Loucy (cell line): ENCODE results near the gene PTPRN2.

Experiments used
- H2AFZ ChIP-seq: fragments of 200-600 bp; sonication (generic); 2 replicates; pipeline ENCODE4 v1.6.0; 2016; ENCODE audit warnings: antibody characterized with exemption, mild to moderate bottlenecking, low read length, moderate library complexity
- H3F3A ChIP-seq: fragments of 200-600 bp; 2 replicates; pipeline ENCODE4 v1.6.0; 2016; ENCODE audit warnings: antibody characterized with exemption, low read depth, mild to moderate bottlenecking
- H3K27me3 ChIP-seq: fragments of 200-600 bp; sonication (generic); 2 replicates; pipeline ENCODE4 v1.6.1; 2014; ENCODE audit warnings: low read length, mild to moderate bottlenecking; ENCODE audit not compliant: insufficient read depth, poor library complexity, severe bottlenecking
- H3K36me3 ChIP-seq: fragments of 200-600 bp; sonication (generic); 2 replicates; pipeline ENCODE4 v1.6.1; 2016; ENCODE audit warnings: low read length; ENCODE audit not compliant: insufficient read depth
- H3K4me1 ChIP-seq: fragments of 200-600 bp; sonication (generic); 2 replicates; pipeline ENCODE4 v1.5.1; 2014; ENCODE audit warnings: low read length, mild to moderate bottlenecking; ENCODE audit not compliant: insufficient read depth, poor library complexity, severe bottlenecking
- H3K4me2 ChIP-seq: fragments of 200-600 bp; sonication (generic); 2 replicates; pipeline ENCODE4 v1.6.0; 2014; ENCODE audit warnings: antibody characterized with exemption, low read length, low read depth, mild to moderate bottlenecking; ENCODE audit not compliant: poor library complexity, severe bottlenecking
- H3K4me3 ChIP-seq: fragments of 200-600 bp; sonication (generic); 2 replicates; pipeline ENCODE4 v1.5.1; 2014; ENCODE audit warnings: low read length, mild to moderate bottlenecking, mixed read lengths; ENCODE audit not compliant: poor library complexity, severe bottlenecking
- H3K79me2 ChIP-seq: fragments of 200-600 bp; sonication (generic); 2 replicates; pipeline ENCODE4 v1.6.1; 2014; ENCODE audit warnings: low read length; ENCODE audit not compliant: insufficient read depth
- H3K9ac ChIP-seq: fragments of 200-600 bp; sonication (generic); 2 replicates; pipeline ENCODE4 v1.6.0; 2014; ENCODE audit warnings: mild to moderate bottlenecking, low read depth, low read length, moderate library complexity; ENCODE audit not compliant: poor library complexity, severe bottlenecking
- H3K9me2 ChIP-seq: fragments of 200-600 bp; sonication (generic); replicated peaks from 2 replicates; pipeline ENCODE4 v1.6.1; 2016; ENCODE audit warnings: low read depth, low read length, mixed read lengths
- H3K9me3 ChIP-seq: fragments of 200-600 bp; sonication (generic); 2 replicates; pipeline ENCODE4 v1.6.1; 2014; ENCODE audit warnings: mild to moderate bottlenecking, antibody characterized with exemption, low read length, low read depth; ENCODE audit not compliant: insufficient read depth
- H4K20me1 ChIP-seq: fragments of 200-600 bp; sonication (generic); 2 replicates; pipeline ENCODE4 v1.6.0; 2014; ENCODE audit warnings: antibody characterized with exemption, low read length, mild to moderate bottlenecking; ENCODE audit not compliant: insufficient read depth, poor library complexity, severe bottlenecking
- CTCF ChIP-seq: fragments of 200-600 bp; sonication (generic); conservative IDR thresholded peaks from 2 replicates; pipeline ENCODE4 v1.5.1; 2014; ENCODE audit warnings: mild to moderate bottlenecking, antibody characterized with exemption, low read length
- EZH2phosphoT487 ChIP-seq: fragments of 200-600 bp; IDR thresholded peaks from 2 replicates; pipeline ENCODE4 v1.6.1; 2018; ENCODE audit warnings: antibody characterized with exemption, mild to moderate bottlenecking, moderate library complexity, borderline replicate concordance

PTPRN2 gene

GRCh38 chr7:158596309-158596708 lies 8.7 kb upstream of the PTPRN2 start:
- no peak overlapping the region for H3K4me3 ChIP-seq
- no peaks in the 10 kb centered on the region for H3K4me1 ChIP-seq
- no peaks in the 10 kb centered on the region for H3K27me3 ChIP-seq
- H3K4me2 ChIP-seq: no peak overlapping the region
- H2AFZ ChIP-seq: no peak overlapping the region
- no peaks in the 10 kb centered on the region for H3K36me3 ChIP-seq
- H4K20me1 ChIP-seq: no peaks in the 10 kb centered on the region
- no peaks in the 10 kb centered on the region for H3F3A ChIP-seq
- no peak overlapping the region for H3K9ac ChIP-seq
- H3K9me2 ChIP-seq: no peaks in the 10 kb centered on the region
- TF ChIP-seq EZH2phosphoT487 (no peak), CTCF (no peak)
- H3K79me2 ChIP-seq: no peaks in the 10 kb centered on the region
- peaks cover 4% of the 10 kb centered on the region; the same call in 1 of the 2 replicates for H3K9me3 ChIP-seq

GRCh38 chr7:158595068-158595467 lies 7.4 kb upstream of the PTPRN2 start:
- no peaks in the 10 kb centered on the region for H3K4me1 ChIP-seq
- no peaks in the 10 kb centered on the region for H3K9me2 ChIP-seq
- no peak overlapping the region for H2AFZ ChIP-seq
- H4K20me1 ChIP-seq: no peaks in the 10 kb centered on the region
- H3K27me3 ChIP-seq: no peaks in the 10 kb centered on the region
- no peaks in the 10 kb centered on the region for H3F3A ChIP-seq
- no peaks in the 10 kb centered on the region for H3K79me2 ChIP-seq
- H3K9me3 ChIP-seq: peaks cover 7% of the 10 kb centered on the region; the same call in 1 of the 2 replicates
- no peak overlapping the region for H3K4me2 ChIP-seq
- H3K36me3 ChIP-seq: no peaks in the 10 kb centered on the region
- no peak overlapping the region for H3K4me3 ChIP-seq
- TF ChIP-seq EZH2phosphoT487 (no peak), CTCF (no peak)
- no peak overlapping the region for H3K9ac ChIP-seq

- Histone ChIP-seq H3K9ac (no peak overlapping the region), H3K4me3 (no peak overlapping the region), H3K36me3 (no peaks in the 10 kb centered on the region), H3K79me2 (no peaks in the 10 kb centered on the region), H3K9me2 (no peaks in the 10 kb centered on the region), H3F3A (no peaks in the 10 kb centered on the region), H3K27me3 (no peaks in the 10 kb centered on the region), H3K9me3 (peaks cover 12% of the 10 kb centered on the region; the same call in 1 of the 2 replicates), H4K20me1 (no peaks in the 10 kb centered on the region), H3K4me1 (no peaks in the 10 kb centered on the region), H2AFZ (no peak overlapping the region), H3K4me2 (no peak overlapping the region)
- TF ChIP-seq EZH2phosphoT487 (no peak), CTCF (no peak)
These were observed 4.9 kb upstream of the PTPRN2 start for GRCh38 chr7:158592541-158592940.
